Activated T-cell treated with anti-CD3 and anti-CD28 coated beads, Interleukin-2, amount 50 U/mL, for 48 hours (primary cell): ENCODE results near the gene L3MBTL4.
"Not testable (repeated sequence)": the region's sequence is repeated elsewhere in the genome, so short reads cannot be mapped to it uniquely, and the experiment has no call there.

Source experiments
- DNase-seq, 2 experiments: peaks; one replicate each; pipeline ENCODE4 v3.0.0-alpha.2; 2020

L3MBTL4 gene

DNA sequence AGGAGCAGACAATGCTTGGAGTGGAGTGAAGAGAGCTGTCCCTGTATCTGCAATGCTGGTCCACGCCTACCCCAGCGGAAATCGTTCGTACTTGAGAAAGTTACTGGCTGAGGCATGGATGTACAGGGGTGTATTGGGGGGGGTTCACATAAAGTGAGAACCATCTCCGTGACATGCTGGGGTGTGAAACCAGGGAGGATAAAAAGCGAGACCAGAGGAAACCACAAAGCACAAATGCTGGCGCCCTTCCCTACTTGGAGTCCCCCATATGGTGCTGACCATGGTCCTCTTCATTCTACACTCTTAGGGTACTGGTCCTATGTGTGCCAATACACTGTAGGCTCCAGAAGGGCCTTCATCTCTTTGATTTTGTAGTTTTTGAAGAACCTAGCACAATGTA lies 244.1 kb downstream of the L3MBTL4 start:
- no peak for DNase-seq

DNA sequence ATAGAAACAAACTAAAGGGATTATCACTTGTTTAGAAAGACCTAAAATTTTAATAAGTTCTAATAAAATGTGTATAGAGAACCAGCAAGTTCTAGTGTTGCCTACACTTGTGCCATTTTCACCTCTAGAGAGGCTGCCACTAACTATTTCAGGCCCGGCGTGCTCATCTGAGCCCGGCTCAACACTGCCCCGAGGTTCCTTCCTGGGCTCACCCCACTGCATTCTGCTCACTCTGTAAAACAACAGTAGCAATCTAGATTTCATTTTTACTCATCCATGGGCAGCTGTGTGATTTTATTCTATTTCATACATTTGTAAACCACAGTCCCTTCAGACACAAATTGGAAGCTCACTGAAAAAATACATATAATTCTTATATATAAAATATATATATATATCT lies 253.2 kb downstream of the L3MBTL4 start:
- no peak for DNase-seq

DNA sequence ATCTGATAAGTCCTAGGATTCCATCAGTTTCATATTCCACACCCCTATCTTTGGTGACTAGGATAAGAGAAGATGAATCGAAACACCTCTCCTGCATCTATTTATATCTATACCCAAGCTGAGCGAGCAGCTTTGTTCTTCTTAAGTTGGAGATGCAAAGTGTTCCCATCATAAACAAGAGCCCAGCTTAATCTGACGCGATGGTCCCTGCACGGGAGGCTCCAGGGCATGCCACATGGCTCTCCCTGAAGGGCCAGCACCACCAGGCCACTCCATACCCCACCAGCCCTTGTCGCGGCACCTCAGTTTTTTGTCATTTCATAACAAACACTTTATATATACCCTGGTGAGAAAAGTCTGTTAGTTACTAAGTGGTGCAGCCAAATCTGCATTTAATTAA lies 255.3 kb downstream of the L3MBTL4 start:
- DNase-seq, result no peak

DNA sequence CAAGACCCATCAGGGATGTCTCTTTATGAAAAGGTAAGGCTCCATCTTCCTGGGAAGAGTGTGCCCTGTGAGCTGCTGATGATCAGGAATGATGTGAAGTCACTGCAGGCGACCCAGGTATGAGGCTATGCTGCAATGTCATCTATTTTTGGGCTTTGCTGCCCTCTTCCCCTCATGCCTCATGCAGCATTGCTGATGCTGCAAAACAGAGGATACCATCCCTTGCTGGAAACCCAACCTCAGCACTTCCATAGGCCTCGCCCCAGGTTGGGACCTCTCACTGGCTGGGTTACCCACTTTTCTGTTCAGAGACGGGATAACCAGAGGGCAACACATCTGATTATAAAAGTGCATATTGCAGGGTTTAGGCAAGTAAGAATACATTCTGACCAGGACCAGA lies 255.8 kb downstream of the L3MBTL4 start:
- no peak for DNase-seq

DNA sequence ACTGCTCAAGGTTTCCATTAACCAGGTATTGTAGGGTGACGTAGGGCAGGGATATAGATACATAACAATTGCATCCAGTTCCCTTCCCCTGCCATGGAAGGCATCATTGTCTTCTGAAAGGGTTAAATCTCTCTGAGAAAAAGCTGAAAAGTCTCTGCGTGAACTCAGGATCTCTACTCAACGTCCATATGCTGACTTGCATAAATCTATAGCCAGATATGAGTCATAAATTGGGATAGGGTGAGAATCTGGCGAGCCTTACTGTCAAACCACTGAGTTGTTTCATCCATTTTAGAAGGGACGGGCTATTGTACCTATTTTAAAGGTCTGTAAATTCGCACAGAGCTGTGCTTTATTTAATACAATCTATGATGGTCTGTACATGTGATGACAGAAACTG lies 258.3 kb downstream of the L3MBTL4 start:
- DNase-seq, result no peak

DNA sequence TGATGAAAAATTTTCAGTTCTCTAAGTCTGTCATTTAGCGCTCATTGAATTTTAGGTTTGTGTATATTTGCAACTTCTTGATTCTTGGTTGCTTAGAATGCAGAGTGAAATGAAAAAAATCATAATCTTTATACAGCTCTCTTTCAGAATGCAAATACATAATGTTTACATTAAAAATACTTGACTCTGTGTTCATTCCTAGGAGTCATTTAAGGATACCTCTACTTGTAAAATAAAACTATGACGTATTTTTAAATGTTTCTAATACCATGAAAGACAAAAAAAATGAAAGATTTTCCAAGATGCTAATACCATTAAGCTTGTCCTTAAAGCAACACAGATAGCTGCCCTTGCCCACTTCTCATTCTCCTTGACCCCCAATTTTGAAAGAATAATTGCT lies 259.0 kb downstream of the L3MBTL4 start:
- no peak for DNase-seq

DNA sequence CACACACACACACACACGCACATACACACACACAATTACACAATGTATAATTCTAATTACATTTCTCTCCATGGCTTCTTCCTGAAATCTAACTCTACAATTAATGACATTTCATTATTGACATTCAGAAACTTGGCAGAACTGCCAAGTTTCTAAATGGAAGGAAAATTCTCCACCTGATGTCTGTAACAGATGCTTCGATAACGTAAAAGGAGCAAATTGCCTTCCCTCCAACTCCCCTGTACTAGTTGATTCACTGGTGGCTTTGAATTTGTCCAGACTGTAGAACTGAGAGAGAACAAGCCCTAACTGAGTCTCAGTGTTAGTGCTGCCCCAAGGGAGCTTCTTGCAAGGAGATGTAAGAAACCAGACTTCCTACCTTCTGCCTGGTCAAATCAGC lies 264.3 kb downstream of the L3MBTL4 start:
- DNase-seq, result no peak

DNA sequence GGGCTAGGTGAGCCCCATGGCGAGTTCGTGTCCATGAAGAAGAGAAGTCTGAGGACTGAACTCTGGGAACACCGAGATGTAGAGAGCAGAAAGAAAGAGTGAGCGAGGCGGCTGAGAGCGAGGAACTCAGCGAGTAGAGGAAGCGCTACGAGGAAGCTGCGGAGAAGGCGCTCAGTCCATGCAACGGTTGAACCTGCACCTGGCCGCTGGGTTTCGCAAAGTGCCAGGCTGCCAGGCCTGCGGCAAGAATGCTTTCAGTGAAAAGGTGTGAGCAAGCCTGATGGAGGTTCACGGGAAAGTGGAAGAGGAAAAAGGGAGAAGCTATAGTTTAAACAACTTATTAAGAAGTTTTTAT lies 268.4 kb downstream of the L3MBTL4 start:
- DNase-seq, result no peak

DNA sequence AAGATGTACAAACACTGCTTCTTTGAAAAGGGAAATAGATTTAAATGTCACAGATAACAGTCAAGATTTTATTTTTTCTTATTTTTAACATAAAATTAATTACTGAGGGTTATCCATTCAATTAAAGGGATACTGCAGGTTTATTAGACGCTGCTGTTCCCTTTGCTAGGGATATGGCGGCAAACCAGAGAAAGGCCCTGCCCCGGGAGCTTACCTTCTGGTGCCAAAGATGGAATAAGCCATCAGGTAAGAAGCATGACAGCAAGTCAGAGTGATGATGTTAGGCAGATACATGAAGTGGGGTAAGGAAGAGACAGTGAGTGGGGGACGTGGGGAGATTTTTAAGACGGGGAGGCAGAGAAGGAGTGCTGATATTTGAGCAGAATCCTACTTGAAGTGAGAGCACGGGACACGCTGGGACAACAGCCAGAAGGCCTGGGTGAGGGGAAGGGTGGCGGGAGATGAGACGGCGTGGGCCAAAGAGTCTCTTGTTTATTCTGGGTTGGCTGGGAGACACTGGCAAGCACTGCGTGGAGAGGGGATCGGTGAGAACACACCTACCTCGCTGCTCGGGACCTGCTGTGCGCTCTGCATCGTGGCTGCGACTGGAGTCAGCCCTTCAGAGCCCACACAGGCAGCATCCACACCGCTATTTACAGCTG lies 268.9 kb downstream of the L3MBTL4 start:
- DNase-seq, result no peak

DNA sequence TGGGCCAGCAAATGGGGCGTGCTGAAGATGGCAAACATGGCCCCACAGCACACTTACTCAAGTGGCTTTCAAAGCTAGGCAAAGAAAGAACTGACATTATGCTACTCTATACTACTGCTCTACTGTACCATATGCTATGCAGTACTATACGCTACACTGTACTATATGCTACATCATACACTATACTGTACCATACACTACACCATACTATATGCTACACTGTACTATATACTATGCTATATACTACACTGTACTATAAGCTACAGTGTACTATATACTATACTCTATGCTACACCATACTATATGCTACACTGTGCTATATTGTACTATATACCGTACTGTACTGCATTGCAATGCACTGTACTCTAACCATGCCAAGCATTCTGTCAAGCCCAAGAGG lies 275.7 kb downstream of the L3MBTL4 start:
- DNase-seq, result no peak

DNA sequence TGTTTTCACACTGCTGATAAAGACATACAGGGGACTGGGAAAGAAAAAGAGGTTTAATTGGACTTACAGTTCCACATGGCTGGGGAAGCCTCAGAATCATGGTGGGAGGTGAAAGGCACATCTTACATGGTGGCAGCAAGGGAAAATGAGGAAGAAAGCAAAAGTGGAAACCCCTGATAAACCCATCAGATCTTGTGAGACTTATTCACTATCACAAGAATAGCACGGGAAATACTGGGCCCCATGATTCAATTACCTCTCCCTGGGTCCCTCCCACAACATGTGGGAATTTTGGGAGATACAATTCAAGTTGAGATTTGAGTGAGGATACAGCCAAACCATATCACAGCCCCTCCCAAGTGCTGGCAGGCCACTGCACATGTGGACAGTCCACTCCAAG lies 278.8 kb downstream of the L3MBTL4 start:
- DNase-seq, result not testable (repeated sequence)

DNA sequence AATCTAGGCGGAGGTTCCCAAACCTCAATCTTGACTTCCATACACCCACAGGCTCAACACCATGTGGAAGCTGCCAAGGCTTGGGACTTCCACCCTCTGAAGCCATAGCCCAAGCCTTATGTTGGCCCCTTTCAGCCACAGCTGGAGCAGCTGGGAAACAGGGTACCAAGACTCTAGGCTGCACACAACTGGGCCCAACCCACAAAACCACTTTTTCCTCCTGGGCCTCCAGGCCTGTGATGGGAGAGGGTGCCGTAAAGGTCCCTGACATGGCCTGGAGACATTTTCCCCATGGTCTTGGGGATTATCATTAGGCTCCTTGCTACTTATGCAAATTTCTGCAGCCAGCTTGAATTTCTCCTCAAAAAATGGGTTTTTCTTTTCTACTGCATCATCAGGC lies 279.7 kb downstream of the L3MBTL4 start:
- DNase-seq, result not testable (repeated sequence)

DNA sequence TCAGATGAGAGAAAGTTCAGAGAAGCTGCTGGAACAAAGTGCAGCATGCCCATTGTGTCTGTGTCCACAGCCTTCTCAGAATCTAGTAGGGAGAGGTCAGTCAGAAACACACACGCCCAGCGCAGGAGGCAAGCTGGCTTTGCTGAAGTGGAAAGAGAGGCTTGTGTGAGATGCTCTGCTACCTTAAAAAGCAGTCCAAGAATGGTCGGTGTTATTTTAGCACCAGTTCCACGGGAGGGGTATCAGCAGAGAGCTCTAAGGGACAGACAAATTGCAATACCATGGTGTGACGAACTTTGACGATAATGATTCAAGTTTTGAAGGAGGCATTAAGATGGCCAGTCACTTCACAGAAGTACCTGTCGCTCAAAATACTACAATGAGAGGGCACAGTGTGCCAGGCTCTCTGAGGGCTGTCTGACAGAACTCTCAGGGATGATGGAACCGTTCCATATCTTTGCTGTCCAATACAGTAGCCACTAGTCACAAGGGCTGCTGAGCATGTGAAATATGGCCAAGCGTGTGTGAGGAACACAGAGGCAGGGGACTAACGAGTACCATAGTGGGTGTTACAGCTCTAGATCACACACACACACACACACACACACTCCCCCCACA lies 281.9 kb downstream of the L3MBTL4 start:
- no peak for DNase-seq

DNA sequence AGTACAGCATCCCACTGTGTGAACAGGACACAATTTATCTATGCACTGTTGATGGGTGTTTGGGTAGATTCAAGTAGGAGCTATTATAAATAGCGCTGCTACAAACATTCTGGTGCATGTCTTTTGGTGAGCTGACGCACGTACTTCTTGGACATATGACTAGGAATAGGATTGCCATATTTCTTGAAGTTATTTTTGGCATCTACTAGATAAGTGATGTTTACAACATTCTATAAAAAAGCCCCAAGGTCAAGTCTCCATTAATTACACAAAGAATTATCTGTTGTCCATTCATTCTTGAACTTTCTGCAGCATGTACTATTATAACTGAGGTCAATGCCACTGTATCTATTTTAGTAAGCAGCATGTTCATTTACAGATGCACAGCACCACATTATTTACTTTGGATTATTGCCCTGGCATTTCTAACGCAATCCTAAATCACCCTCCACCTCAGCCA lies 293.9 kb downstream of the L3MBTL4 start:
- DNase-seq, result no peak

DNA sequence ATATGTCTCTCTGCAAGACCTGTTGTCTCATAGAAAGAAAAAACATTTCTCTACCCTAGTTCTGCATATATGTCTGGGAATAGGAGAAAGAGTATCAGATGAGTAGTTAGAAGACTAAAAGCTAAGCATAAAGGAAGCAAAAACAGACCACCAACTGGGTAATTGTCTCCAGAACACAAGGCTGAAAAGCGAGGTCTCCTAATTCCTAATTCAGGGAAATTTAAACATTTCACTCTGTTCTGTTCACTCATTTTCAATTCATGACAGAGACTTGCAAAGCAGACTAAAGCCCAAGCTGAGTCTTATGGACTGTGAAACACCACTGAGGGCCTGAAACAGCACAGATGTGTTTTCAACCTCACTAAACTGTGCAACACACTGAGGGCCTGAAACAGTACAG lies 294.9 kb downstream of the L3MBTL4 start:
- no peak for DNase-seq

DNA sequence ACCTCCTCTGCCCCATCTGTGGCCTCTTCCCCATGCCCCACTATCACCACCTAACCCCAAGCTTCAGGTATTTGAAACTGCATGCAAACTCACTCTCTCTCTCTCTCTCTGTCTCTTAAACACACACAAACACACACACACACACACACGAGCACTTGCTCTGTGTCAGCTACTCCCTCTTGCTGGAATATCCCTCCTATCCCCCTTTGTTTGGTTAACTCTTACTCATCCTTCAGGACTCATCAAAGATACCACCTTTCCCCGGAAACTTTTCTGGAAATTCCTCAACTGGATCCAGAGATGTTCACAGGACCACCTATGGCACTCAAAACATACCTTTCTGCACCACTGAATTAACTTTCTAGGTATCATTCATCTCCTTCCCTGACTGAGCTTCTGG lies 296.6 kb downstream of the L3MBTL4 start:
- no peak for DNase-seq

DNA sequence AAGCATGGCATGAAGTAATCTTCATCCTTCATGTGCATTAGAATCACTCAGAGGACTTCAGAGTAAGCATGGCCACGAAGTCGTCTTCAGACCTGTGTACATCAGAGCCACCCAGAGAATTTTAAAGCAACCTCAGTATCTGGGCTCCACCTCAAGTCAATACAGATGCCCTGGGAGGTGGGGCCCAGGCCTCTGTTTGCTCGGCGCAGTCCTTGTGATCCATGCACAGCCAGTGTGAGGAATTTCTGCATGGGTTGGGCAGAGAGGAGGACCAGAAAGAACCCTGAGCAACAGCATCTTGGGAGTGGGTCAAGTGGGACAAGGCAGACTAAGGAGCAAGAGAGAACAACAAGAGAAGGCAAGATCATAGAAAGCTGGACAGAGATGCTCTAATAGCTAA lies 299.0 kb downstream of the L3MBTL4 start:
- DNase-seq, result no peak

DNA sequence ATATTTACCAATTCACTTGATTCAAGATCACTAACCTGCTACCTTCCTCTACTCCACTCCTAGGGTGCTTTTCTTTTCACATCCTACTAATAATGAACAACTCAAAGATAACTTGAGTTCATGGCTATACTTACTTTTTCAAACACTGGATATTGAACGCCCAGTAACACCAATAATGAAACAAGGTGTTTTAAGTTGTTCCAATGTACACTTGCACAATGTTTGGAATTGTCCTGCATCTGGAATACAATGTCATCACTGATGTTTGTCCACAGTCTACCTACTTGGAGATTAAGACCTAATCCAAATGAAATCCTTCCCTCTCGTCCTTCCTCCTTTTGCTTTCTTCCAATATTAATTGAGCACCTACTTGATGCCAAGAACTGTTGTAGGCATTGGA lies 301.1 kb downstream of the L3MBTL4 start:
- no peak for DNase-seq

DNA sequence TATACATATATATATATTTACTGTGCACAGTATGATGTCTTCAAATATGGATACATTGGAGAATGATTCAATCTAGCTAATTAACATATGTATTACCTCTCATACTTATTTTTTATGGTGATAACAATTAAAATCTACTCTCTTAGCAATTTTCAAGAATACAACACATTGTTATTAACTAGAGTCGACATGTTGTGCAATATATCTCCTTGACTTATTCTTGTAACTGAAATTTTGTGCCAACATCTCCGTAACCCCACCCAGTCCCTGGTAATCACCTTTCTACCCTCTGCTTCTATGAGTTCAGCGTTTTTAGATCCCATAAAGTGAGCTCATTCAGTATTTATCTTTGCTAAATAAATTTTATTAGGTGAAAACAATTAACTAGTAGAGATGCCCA lies 303.0 kb downstream of the L3MBTL4 start:
- DNase-seq, result no peak

DNA sequence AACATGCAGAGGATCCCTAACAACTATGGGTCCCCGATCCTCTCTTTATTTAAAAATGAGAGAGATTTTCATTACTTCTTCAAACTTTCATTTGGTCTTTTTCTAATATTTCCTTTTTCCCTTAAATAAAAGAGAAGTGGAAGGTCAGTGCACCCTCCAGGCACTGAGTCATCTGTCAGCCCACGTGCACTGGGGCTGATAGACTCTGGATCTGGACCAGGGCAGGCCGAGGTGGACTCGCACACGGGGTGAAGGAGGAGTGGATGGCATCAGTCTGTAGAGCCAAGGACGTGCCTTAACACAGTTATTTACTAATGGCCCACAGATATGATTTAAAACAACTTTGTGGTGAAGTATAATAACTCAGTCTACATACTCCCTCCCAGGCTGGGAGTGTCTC lies 305.0 kb downstream of the L3MBTL4 start:
- no peak for DNase-seq

DNA sequence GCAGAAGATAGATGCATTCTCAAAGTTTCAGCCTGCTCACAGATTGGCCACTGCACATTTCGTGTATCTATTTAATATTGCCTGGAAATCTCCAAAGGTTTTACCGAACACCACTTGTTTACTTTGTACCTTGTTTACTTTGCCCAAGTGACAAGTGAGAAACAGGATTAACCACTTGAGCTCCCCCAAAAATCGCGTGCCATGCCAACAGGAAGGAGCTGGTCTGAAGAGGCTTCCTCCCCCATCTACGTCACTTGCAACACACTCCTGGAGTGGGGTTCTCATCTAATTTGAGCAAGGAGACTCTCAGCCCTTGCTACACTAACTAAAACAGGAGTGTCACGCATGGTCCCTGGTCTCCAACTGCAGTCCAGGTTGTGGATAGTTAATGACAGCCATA lies 306.9 kb downstream of the L3MBTL4 start:
- DNase-seq, result no peak

DNA sequence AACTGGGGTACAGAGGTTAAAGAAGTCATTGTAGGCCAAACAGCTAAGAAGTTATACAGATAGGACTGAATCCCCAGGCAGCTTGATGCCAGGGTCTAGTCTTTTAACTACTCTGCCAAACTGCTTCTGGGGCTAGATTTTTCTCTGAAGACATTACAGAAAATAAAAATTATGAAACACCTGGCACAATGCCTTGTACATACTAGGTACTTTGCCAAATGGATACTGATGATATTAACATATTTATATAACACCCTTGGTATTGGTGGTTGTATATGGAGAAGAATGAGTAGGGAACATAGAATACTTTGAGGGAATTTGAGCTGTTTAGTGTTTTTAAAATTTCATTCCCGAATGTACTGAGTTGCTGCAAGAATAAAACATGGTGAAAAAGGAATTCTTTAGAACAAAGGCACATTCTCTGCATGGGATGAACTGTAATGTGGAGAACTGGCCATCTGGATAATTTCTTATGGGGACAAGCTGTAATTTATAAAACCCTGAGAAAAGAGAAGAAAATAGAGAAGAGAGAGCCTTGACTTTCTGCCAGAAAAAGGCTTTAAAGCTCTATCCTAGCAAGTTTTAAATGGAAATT lies 308.5 kb downstream of the L3MBTL4 start:
- no peak for DNase-seq

DNA sequence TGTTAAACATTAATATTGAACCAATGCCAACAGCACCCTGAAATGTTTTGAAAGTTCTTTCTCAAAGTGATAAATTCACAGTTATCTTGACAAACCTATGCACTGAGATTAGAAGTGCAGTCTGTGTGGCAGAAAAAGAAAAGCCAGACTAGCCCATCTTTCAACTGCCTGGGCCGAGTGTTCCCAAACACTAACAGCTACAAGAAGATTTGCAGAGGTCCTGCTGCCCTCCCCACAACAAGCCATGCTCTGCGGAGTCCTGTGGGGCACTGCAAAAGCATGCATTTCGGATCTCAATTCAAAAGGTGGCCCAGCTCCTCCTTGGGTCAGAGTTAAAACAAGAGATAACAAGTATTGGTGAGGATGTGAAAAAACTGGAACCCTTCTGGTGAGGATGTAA lies 311.0 kb downstream of the L3MBTL4 start:
- no peak for DNase-seq

DNA sequence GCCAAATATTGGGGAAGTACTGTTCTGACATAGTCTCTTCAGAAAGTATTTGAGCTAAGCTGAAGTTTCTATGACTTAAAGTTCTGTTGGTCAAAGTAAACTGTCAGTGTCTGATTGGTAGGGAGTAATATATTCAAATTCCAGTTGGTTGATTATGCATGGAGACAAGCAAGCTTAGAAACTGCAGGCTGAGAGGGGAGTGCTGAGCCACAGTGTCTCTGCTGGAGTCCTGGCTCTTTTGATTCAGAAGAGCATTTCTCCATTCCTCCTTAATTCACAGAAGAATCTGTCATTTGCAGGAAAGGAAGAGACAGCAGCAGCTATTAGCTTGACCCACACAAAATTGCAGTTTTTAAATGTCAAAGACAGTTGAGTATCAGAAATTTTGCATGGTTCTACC lies 318.0 kb downstream of the L3MBTL4 start:
- DNase-seq, result no peak

DNA sequence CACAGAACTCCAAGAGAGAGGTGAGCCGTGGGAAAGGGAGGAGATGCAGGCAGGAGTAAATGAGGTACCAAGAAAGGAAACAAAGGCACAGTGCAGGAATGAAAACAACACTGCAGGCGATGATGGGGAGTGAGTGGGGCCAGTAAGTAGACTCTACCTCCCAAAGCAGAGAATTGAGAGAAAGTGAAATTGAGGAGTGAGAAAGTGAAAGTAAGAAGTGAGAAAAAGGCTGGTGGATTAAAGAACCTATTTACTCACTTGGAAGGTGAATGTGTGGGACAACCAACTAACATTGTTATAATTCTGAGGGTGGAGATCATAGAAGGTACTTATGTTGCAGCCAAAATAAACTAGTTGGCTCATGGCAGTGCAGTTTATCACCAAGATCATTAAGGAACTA lies 326.3 kb downstream of the L3MBTL4 start:
- no peak for DNase-seq
